NCI-H2029 treated with DMSO at 0.1 percent for 48 hours (cell line): ENCODE measurements around the gene ATOH8.
A peak's percentile ranks its signal among the peaks of the same experiment; 100 is the strongest.

Source experiments
- DNase-seq: peaks from one replicate; lab custom pipeline; 2025; lab: John Stamatoyannopoulos, UW

ATOH8 gene

GRCh38 chr2:85802354-85803103 is 48.7 kb downstream of the ATOH8 start:
- peak; percentile 7 for DNase-seq

GRCh38 chr2:85803704-85804425 is 50.1 kb downstream of the ATOH8 start:
- no peak for DNase-seq

- no peak for DNase-seq
Observed at GRCh38 chr2:85804583-85804982, 50.8 kb downstream of the ATOH8 start.

GRCh38 chr2:85806358-85807118 is 52.7 kb downstream of the ATOH8 start:
- no peak for DNase-seq

GRCh38 chr2:85807756-85808155 is 54.0 kb downstream of the ATOH8 start:
- DNase-seq: no peak

GRCh38 chr2:85810371-85811179 is 56.8 kb downstream of the ATOH8 start:
- DNase-seq: no peak

GRCh38 chr2:85811180-85812093 is 57.6 kb downstream of the ATOH8 start:
- DNase-seq: no peak

GRCh38 chr2:85812094-85812735 is 58.4 kb downstream of the ATOH8 start:
- DNase-seq: no peak

GRCh38 chr2:85813211-85813981 is 59.6 kb downstream of the ATOH8 start:
- DNase-seq: no peak

- peak; percentile 53 for DNase-seq
Observed at GRCh38 chr2:85813982-85814801, 60.4 kb downstream of the ATOH8 start.

- no peak for DNase-seq
Observed at GRCh38 chr2:85814802-85815550, 61.2 kb downstream of the ATOH8 start.

- no peak for DNase-seq
Observed at GRCh38 chr2:85819811-85820510, 66.2 kb downstream of the ATOH8 start.

- DNase-seq: no peak
Observed at GRCh38 chr2:85822766-85823165, 69.0 kb downstream of the ATOH8 start.

- no peak for DNase-seq
Observed at GRCh38 chr2:85823951-85824350, 70.2 kb downstream of the ATOH8 start.

- peak; percentile 48 for DNase-seq
Observed at GRCh38 chr2:85826990-85827878, 73.4 kb downstream of the ATOH8 start.

- DNase-seq: no peak
Observed at GRCh38 chr2:85827879-85828569, 74.2 kb downstream of the ATOH8 start.
